HEK293 (cell line): ENCODE measurements around the gene TAS1R2.

ENCODE experiments used
- FEZF1 ChIP-seq: fragments of 450-650 bp; formaldehyde crosslinking; IDR thresholded peaks from 2 replicates; pipeline ENCODE4 v1.5.1; 2016; ENCODE audit warnings: missing biosample characterization, missing genetic modification characterization
- GLI2 ChIP-seq: fragments of 450-650 bp; formaldehyde crosslinking; IDR thresholded peaks from 2 replicates; pipeline ENCODE4; 2017; ENCODE audit warnings: missing biosample characterization, missing genetic modification characterization, low read depth, borderline replicate concordance
- GLIS2 ChIP-seq: fragments of 450-650 bp; formaldehyde crosslinking; IDR thresholded peaks from 2 replicates; pipeline ENCODE4 v1.5.1; 2016; ENCODE audit warnings: missing biosample characterization, missing genetic modification characterization
- SETDB1 ChIP-seq: IDR thresholded peaks from one replicate; pipeline ENCODE4 v1.6.1; 2017; ENCODE audit warnings: mild to moderate bottlenecking, low read length, moderate library complexity, mixed read lengths; ENCODE audit not compliant: insufficient read length
- ZNF174 ChIP-seq: fragments of 450-650 bp; formaldehyde crosslinking; IDR thresholded peaks from 2 replicates; pipeline ENCODE4 v1.5.0; 2017; ENCODE audit warnings: missing biosample characterization, mild to moderate bottlenecking, missing genetic modification characterization
- ZNF214 ChIP-seq: fragments of 450-650 bp; formaldehyde crosslinking; IDR thresholded peaks from 2 replicates; pipeline ENCODE4 v1.5.1; 2017; ENCODE audit warnings: missing biosample characterization, mild to moderate bottlenecking, missing genetic modification characterization, borderline replicate concordance
- TF ChIP-seq, protein P1 (sequence below): fragments of 450-650 bp; formaldehyde crosslinking; IDR thresholded peaks from 2 replicates; pipeline ENCODE4 v1.5.1; 2016; ENCODE audit warnings: missing biosample characterization, missing genetic modification characterization
- TF ChIP-seq, protein P2 (sequence below): fragments of 450-650 bp; formaldehyde crosslinking; IDR thresholded peaks from 2 replicates; pipeline ENCODE4 v1.5.1; 2016; ENCODE audit warnings: missing biosample characterization, missing genetic modification characterization, low read depth
- TF ChIP-seq, protein P3 (sequence below): fragments of 450-650 bp; formaldehyde crosslinking; IDR thresholded peaks from 2 replicates; pipeline ENCODE4 v1.5.1; 2016; ENCODE audit warnings: missing biosample characterization, missing genetic modification characterization

DNA sequence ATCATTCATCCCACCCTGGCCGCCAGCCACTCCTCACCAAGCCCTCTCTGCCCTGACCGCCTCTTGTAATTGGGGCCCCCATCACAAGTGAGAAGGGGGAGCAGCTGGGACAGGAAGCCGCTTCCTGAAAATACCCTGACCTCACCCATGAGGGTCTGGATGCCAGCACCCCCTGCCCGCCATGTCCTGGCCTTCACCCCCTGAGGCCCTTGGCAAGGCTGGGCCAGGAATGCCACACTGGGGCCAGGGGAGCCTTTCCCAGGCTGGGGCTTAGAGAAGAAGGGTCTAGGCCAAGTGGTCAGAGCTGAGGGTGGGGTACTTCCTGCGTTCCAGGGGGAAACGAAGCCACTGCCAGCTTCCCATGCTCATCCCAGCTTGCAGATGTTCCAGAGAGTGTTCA, 60.5 kb downstream of the TAS1R2 start:
- TF ChIP-seq, protein P1, sequence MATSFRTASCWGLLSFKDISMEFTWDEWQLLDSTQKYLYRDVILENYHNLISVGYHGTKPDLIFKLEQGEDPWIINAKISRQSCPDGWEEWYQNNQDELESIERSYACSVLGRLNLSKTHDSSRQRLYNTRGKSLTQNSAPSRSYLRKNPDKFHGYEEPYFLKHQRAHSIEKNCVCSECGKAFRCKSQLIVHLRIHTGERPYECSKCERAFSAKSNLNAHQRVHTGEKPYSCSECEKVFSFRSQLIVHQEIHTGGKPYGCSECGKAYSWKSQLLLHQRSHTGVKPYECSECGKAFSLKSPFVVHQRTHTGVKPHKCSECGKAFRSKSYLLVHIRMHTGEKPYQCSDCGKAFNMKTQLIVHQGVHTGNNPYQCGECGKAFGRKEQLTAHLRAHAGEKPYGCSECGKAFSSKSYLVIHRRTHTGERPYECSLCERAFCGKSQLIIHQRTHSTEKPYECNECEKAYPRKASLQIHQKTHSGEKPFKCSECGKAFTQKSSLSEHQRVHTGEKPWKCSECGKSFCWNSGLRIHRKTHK (tag by site-specific recombination), result no peak
- TF ChIP-seq, protein P2, sequence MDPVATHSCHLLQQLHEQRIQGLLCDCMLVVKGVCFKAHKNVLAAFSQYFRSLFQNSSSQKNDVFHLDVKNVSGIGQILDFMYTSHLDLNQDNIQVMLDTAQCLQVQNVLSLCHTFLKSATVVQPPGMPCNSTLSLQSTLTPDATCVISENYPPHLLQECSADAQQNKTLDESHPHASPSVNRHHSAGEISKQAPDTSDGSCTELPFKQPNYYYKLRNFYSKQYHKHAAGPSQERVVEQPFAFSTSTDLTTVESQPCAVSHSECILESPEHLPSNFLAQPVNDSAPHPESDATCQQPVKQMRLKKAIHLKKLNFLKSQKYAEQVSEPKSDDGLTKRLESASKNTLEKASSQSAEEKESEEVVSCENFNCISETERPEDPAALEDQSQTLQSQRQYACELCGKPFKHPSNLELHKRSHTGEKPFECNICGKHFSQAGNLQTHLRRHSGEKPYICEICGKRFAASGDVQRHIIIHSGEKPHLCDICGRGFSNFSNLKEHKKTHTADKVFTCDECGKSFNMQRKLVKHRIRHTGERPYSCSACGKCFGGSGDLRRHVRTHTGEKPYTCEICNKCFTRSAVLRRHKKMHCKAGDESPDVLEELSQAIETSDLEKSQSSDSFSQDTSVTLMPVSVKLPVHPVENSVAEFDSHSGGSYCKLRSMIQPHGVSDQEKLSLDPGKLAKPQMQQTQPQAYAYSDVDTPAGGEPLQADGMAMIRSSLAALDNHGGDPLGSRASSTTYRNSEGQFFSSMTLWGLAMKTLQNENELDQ (tag by site-specific recombination), result no peak
- TF ChIP-seq SETDB1 (no peak), GLI2 (no peak), ZNF214 (tag by site-specific recombination) (no peak), FEZF1 (tag by site-specific recombination) (no peak), ZNF174 (tag by site-specific recombination) (no peak), GLIS2 (tag by site-specific recombination) (no peak)
- TF ChIP-seq, protein P3, sequence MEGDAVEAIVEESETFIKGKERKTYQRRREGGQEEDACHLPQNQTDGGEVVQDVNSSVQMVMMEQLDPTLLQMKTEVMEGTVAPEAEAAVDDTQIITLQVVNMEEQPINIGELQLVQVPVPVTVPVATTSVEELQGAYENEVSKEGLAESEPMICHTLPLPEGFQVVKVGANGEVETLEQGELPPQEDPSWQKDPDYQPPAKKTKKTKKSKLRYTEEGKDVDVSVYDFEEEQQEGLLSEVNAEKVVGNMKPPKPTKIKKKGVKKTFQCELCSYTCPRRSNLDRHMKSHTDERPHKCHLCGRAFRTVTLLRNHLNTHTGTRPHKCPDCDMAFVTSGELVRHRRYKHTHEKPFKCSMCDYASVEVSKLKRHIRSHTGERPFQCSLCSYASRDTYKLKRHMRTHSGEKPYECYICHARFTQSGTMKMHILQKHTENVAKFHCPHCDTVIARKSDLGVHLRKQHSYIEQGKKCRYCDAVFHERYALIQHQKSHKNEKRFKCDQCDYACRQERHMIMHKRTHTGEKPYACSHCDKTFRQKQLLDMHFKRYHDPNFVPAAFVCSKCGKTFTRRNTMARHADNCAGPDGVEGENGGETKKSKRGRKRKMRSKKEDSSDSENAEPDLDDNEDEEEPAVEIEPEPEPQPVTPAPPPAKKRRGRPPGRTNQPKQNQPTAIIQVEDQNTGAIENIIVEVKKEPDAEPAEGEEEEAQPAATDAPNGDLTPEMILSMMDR (tag by site-specific recombination), result no peak
